Mesendoderm (in vitro differentiated cells): ENCODE data around the gene CACNG6.

Source experiments
- DNase-seq: peaks from one replicate; pipeline ENCODE4 v3.0.0; 2013
- H2AK5ac ChIP-seq: 2 replicates; pipeline ENCODE4 v1.6.1; 2013; ENCODE audit warnings: low read length, inconsistent platforms
- H2BK120ac ChIP-seq: 2 replicates; pipeline ENCODE4 v1.6.1; 2013; ENCODE audit warnings: low read depth, mild to moderate bottlenecking, low read length, moderate library complexity, mixed read lengths
- H2BK15ac ChIP-seq: replicated peaks from 2 replicates; pipeline ENCODE4 v1.6.1; 2013; ENCODE audit warnings: low read depth, mild to moderate bottlenecking, moderate library complexity
- H2BK5ac ChIP-seq: 2 replicates; pipeline ENCODE4 v1.6.1; 2013; ENCODE audit warnings: low read length, inconsistent platforms
- H3K18ac ChIP-seq: 2 replicates; pipeline ENCODE4 v1.6.1; 2013; ENCODE audit warnings: mild to moderate bottlenecking, low read length, mixed read lengths
- H3K23ac ChIP-seq: one replicate; pipeline ENCODE4 v1.6.1; 2013; ENCODE audit warnings: low read length
- H3K27ac ChIP-seq: 2 replicates; pipeline ENCODE4 v1.5.1; 2013; ENCODE audit warnings: low read depth, mild to moderate bottlenecking, inconsistent platforms, low read length, moderate library complexity
- H3K27me3 ChIP-seq: 2 replicates; pipeline ENCODE4 v1.6.1; 2013; ENCODE audit warnings: low read length, control low read depth, mild to moderate bottlenecking, inconsistent platforms; ENCODE audit not compliant: insufficient read depth, poor library complexity
- H3K36me3 ChIP-seq: 2 replicates; pipeline ENCODE4 v1.6.1; 2013; ENCODE audit warnings: low read length, inconsistent platforms; ENCODE audit not compliant: control insufficient read depth, insufficient read depth
- H3K4ac ChIP-seq: one replicate; pipeline ENCODE4 v1.6.1; 2013; ENCODE audit warnings: low read depth, mild to moderate bottlenecking, low read length, moderate library complexity
- H3K4me1 ChIP-seq: 2 replicates; pipeline ENCODE4 v1.6.1; 2013; ENCODE audit warnings: low read depth, low read length, inconsistent platforms; ENCODE audit not compliant: control insufficient read depth
- H3K4me2 ChIP-seq: 2 replicates; pipeline ENCODE4 v1.6.1; 2013; ENCODE audit warnings: low read length
- H3K4me3 ChIP-seq: 2 replicates; pipeline ENCODE4 v1.5.1; 2013; ENCODE audit warnings: mild to moderate bottlenecking, low read length
- H3K56ac ChIP-seq: one replicate; pipeline ENCODE4 v1.6.1; 2013; ENCODE audit warnings: low read length
- H3K79me1 ChIP-seq: 2 replicates; pipeline ENCODE4 v1.6.1; 2013; ENCODE audit warnings: low read length, inconsistent platforms
- H3K79me2 ChIP-seq: 2 replicates; pipeline ENCODE4 v1.6.1; 2013; ENCODE audit warnings: mild to moderate bottlenecking, low read length; ENCODE audit not compliant: control insufficient read depth, insufficient read depth
- H3K9ac ChIP-seq: 2 replicates; pipeline ENCODE4 v1.6.1; 2013; ENCODE audit warnings: low read length, inconsistent platforms
- H4K5ac ChIP-seq: one replicate; pipeline ENCODE4 v1.6.1; 2013; ENCODE audit warnings: low read length
- H4K8ac ChIP-seq: one replicate; pipeline ENCODE4 v1.6.1; 2013; ENCODE audit warnings: low read depth, mild to moderate bottlenecking, control low read depth, low read length, moderate library complexity
- WGBS: extraction: QIAGEN DNeasy Blood & Tissue Kit; methylation state at CpG from one replicate; pipeline ENCODE4 v1.1.7; 2013; ENCODE audit warnings: low lambda C conversion rate, missing lambda C conversion rate; ENCODE audit not compliant: insufficient coverage; ENCODE audit errors: extremely low coverage; 5-methylcytosine and 5-hydroxymethylcytosine counted together

CACNG6 gene

DNA sequence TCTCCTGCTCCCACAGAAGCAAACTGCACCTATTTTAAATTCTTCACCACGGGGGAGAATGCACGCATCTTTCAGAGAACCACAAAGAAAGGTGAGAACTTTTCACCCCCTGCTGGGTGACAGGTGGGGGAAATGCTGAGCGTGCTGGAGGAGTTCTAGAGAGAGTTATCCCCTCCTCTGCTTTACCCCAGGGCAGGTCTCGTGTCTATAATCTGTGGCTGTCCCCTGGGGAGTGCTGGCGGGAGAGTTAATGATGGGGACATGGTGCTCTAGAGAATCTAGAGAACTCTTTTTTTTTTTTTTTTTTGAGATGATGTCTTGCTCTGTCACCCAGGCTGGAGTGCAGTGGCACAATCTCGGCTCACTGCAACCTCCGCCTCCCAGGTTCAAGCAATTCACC, 6.8 kb downstream of the CACNG6 start:
- no peak overlapping the region for H3K18ac ChIP-seq
- H3K23ac ChIP-seq, result no peak overlapping the region
- no CpG with 5 or more reads among the region's 7 CpGs for WGBS
- H3K27ac ChIP-seq, result no peak overlapping the region
- no peak overlapping the region for H2AK5ac ChIP-seq
- no peaks in the 10 kb centered on the region for H3K79me2 ChIP-seq
- H3K4me1 ChIP-seq, result no peaks in the 10 kb centered on the region
- no peak overlapping the region for H3K9ac ChIP-seq
- H3K36me3 ChIP-seq, result no peaks in the 10 kb centered on the region
- H3K4me2 ChIP-seq, result no peak overlapping the region
- H4K5ac ChIP-seq, result no peak overlapping the region
- H3K4me3 ChIP-seq, result no peak overlapping the region
- no peak overlapping the region for H4K8ac ChIP-seq
- no peak overlapping the region for H2BK15ac ChIP-seq
- H3K56ac ChIP-seq, result no peak overlapping the region
- DNase-seq, result no peak
- H3K79me1 ChIP-seq, result no peaks in the 10 kb centered on the region
- no peak overlapping the region for H2BK120ac ChIP-seq
- H2BK5ac ChIP-seq, result no peak overlapping the region
- no peak overlapping the region for H3K4ac ChIP-seq
- H3K27me3 ChIP-seq, result no peaks in the 10 kb centered on the region

GRCh38 chr19:53999694-54000093, 8.3 kb downstream of the CACNG6 start:
- no peak overlapping the region for H3K27ac ChIP-seq
- no peaks in the 10 kb centered on the region for H3K79me1 ChIP-seq
- no peak overlapping the region for H2BK5ac ChIP-seq
- DNase-seq, result no peak
- no peaks in the 10 kb centered on the region for H3K27me3 ChIP-seq
- no peak overlapping the region for H2BK120ac ChIP-seq
- H2AK5ac ChIP-seq, result no peak overlapping the region
- H4K8ac ChIP-seq, result no peak overlapping the region
- no peak overlapping the region for H2BK15ac ChIP-seq
- H3K4me3 ChIP-seq, result no peak overlapping the region
- H3K18ac ChIP-seq, result no peak overlapping the region
- no peak overlapping the region for H3K56ac ChIP-seq
- no peak overlapping the region for H3K4me2 ChIP-seq
- WGBS, result no CpG with 5 or more reads among the region's 5 CpGs
- H3K23ac ChIP-seq, result no peak overlapping the region
- H3K9ac ChIP-seq, result no peak overlapping the region
- no peaks in the 10 kb centered on the region for H3K36me3 ChIP-seq
- H3K4ac ChIP-seq, result no peak overlapping the region
- H4K5ac ChIP-seq, result no peak overlapping the region
- H3K4me1 ChIP-seq, result no peaks in the 10 kb centered on the region
- no peaks in the 10 kb centered on the region for H3K79me2 ChIP-seq

GRCh38 chr19:54001496-54001895, 10.1 kb downstream of the CACNG6 start:
- H3K36me3 ChIP-seq, result no peaks in the 10 kb centered on the region
- H4K5ac ChIP-seq, result no peak overlapping the region
- H4K8ac ChIP-seq, result no peak overlapping the region
- no peaks in the 10 kb centered on the region for H3K4me1 ChIP-seq
- no peak overlapping the region for H3K4me2 ChIP-seq
- no peak overlapping the region for H3K4me3 ChIP-seq
- no peak overlapping the region for H3K56ac ChIP-seq
- no peak overlapping the region for H3K4ac ChIP-seq
- no peak overlapping the region for H2BK5ac ChIP-seq
- no peak overlapping the region for H2BK15ac ChIP-seq
- H3K23ac ChIP-seq, result no peak overlapping the region
- no peak overlapping the region for H2AK5ac ChIP-seq
- no peaks in the 10 kb centered on the region for H3K79me1 ChIP-seq
- no peak overlapping the region for H3K18ac ChIP-seq
- H3K27ac ChIP-seq, result no peak overlapping the region
- H3K27me3 ChIP-seq, result no peaks in the 10 kb centered on the region
- no peak overlapping the region for H3K9ac ChIP-seq
- H2BK120ac ChIP-seq, result no peak overlapping the region
- no peak for DNase-seq
- no CpG with 5 or more reads among the region's 2 CpGs for WGBS
- no peaks in the 10 kb centered on the region for H3K79me2 ChIP-seq

- Histone ChIP-seq H3K18ac (no peak overlapping the region), H3K4me3 (no peak overlapping the region), H3K4ac (no peak overlapping the region), H3K27me3 (no peaks in the 10 kb centered on the region), H4K5ac (no peak overlapping the region), H2AK5ac (no peak overlapping the region), H3K4me1 (no peaks in the 10 kb centered on the region), H3K27ac (no peak overlapping the region), H3K79me1 (no peaks in the 10 kb centered on the region), H3K56ac (no peak overlapping the region), H3K23ac (no peak overlapping the region), H3K9ac (no peak overlapping the region), H2BK120ac (no peak overlapping the region), H2BK15ac (no peak overlapping the region), H3K36me3 (no peaks in the 10 kb centered on the region), H2BK5ac (no peak overlapping the region), H3K4me2 (no peak overlapping the region), H4K8ac (no peak overlapping the region), H3K79me2 (no peaks in the 10 kb centered on the region)
- no peak for DNase-seq
- WGBS, result no CpG with 5 or more reads among the region's 10 CpGs
These were observed 11.3 kb downstream of the CACNG6 start for GRCh38 chr19:54002495-54003315.

GRCh38 chr19:54009440-54009839, 18.0 kb downstream of the CACNG6 start:
- Histone ChIP-seq H3K27me3 (no peaks in the 10 kb centered on the region), H4K5ac (no peak overlapping the region), H3K4me1 (no peaks in the 10 kb centered on the region), H3K9ac (no peak overlapping the region), H3K79me2 (no peaks in the 10 kb centered on the region), H4K8ac (no peak overlapping the region), H3K27ac (no peak overlapping the region), H3K36me3 (no peaks in the 10 kb centered on the region), H3K4me3 (no peak overlapping the region), H2BK5ac (no peak overlapping the region), H3K23ac (no peak overlapping the region), H3K4me2 (no peak overlapping the region), H3K56ac (no peak overlapping the region), H3K4ac (no peak overlapping the region), H3K79me1 (no peaks in the 10 kb centered on the region), H2AK5ac (no peak overlapping the region), H2BK15ac (no peak overlapping the region), H3K18ac (no peak overlapping the region), H2BK120ac (no peak overlapping the region)
- no peak for DNase-seq
- no CpG with 5 or more reads among the region's 8 CpGs for WGBS

GRCh38 chr19:54010474-54010873, 19.0 kb downstream of the CACNG6 start:
- H2BK5ac ChIP-seq, result no peak overlapping the region
- no CpG with 5 or more reads among the region's 6 CpGs for WGBS
- no peak overlapping the region for H3K4me3 ChIP-seq
- no peak overlapping the region for H2BK120ac ChIP-seq
- no peak overlapping the region for H4K5ac ChIP-seq
- H3K36me3 ChIP-seq, result no peaks in the 10 kb centered on the region
- no peak overlapping the region for H4K8ac ChIP-seq
- no peak overlapping the region for H3K23ac ChIP-seq
- H3K56ac ChIP-seq, result no peak overlapping the region
- no peak overlapping the region for H3K9ac ChIP-seq
- no peak overlapping the region for H3K4me2 ChIP-seq
- no peaks in the 10 kb centered on the region for H3K79me1 ChIP-seq
- H3K18ac ChIP-seq, result no peak overlapping the region
- no peaks in the 10 kb centered on the region for H3K4me1 ChIP-seq
- H3K27ac ChIP-seq, result no peak overlapping the region
- no peak overlapping the region for H2BK15ac ChIP-seq
- no peaks in the 10 kb centered on the region for H3K27me3 ChIP-seq
- no peak for DNase-seq
- no peaks in the 10 kb centered on the region for H3K79me2 ChIP-seq
- no peak overlapping the region for H3K4ac ChIP-seq
- H2AK5ac ChIP-seq, result no peak overlapping the region
